GM12878 (cell line): ENCODE data around the gene SLC25A20. TPM values are rescaled to one million over a fixed set of nuclear protein-coding genes. Genes with fewer than 3 reads are reported as not detected.
"Not testable (repeated sequence)": the region's sequence is repeated elsewhere in the genome, so short reads cannot be mapped to it uniquely, and the experiment has no call there.

Experiments used
- ATAC-seq: fragments of 200-7000 bp; cut with Tn5 transposase; 3 replicates; pipeline ENCODE4 v1.9.1; 2020; ENCODE audit warnings: mild to moderate bottlenecking, moderate library complexity
- BruUV-seq: library from RNA; stranded (reverse); fragments of 400-500 nt; replicated peaks from 2 replicates; lab custom pipeline; 2021; lab: Mats Ljungman, UMichigan
- CTCF ChIA-PET: fragments of 300-600 bp; sonication (Branson Sonifier 250); formaldehyde crosslinking; extraction: SDS; loops from one replicate; lab custom pipeline; 2021; ENCODE audit warnings: inconsistent platforms; lab: Yijun Ruan, JAX
- POLR2A ChIA-PET: fragments of 350-600 bp; formaldehyde crosslinking; extraction: SDS; loops from one replicate; lab custom pipeline; 2021; ENCODE audit warnings: inconsistent platforms; lab: Charles Lee
- RAD21 ChIA-PET: fragments of 300-600 bp; sonication (Branson Sonifier 250); formaldehyde crosslinking; loops from one replicate; lab custom pipeline; 2023; ENCODE audit warnings: antibody characterized with exemption; ENCODE audit not compliant: unreplicated experiment; lab: Charles Lee
- SMC1A ChIA-PET: fragments of 300-600 bp; sonication (Branson Sonifier 250); formaldehyde crosslinking; loops from one replicate; lab custom pipeline; 2023; ENCODE audit not compliant: unreplicated experiment, uncharacterized antibody; lab: Charles Lee
- DNase-seq: peaks from one replicate; pipeline ENCODE4 v3.0.0-alpha.2; 2011; ENCODE audit warnings: low read depth, low spot score
- FAIRE-seq: peaks from 3 replicates; lab custom pipeline; 2011; peaks lifted over from hg19 to GRCh38; lab: Jason Lieb, UNC
- H2AFZ ChIP-seq: 2 replicates; pipeline ENCODE4 v1.6.0; 2011; ENCODE audit warnings: low read depth, low read length, control low read depth; ENCODE audit not compliant: control insufficient read depth
- H3K27ac ChIP-seq: 2 replicates; pipeline ENCODE4 v1.5.1; 2011; ENCODE audit warnings: control low read depth; ENCODE audit not compliant: control insufficient read depth, insufficient read depth
- H3K27me3 ChIP-seq, 2 experiments: replicated peaks in 1 of 2; 2 replicates each; pipeline versions ENCODE4 v1.6.0 to v1.6.1; 2011; ENCODE audit warnings: low read length in 1 of 2; ENCODE audit not compliant: control insufficient read depth in 2 of 2, insufficient read depth in 2 of 2
- H3K36me3 ChIP-seq, 2 experiments: 2 replicates each; pipeline ENCODE4 v1.5.1; 2011; ENCODE audit warnings: low read length in 1 of 2; ENCODE audit not compliant: control insufficient read depth in 2 of 2, insufficient read depth in 2 of 2
- H3K4me1 ChIP-seq: 2 replicates; pipeline ENCODE4 v1.6.1; 2011; ENCODE audit warnings: mild to moderate bottlenecking, low read length, moderate library complexity, mixed read lengths; ENCODE audit not compliant: control insufficient read depth, insufficient read depth
- H3K4me2 ChIP-seq: 2 replicates; pipeline ENCODE4 v1.6.0; 2011; ENCODE audit warnings: control low read depth; ENCODE audit not compliant: control insufficient read depth, insufficient read depth
- H3K4me3 ChIP-seq: fragments of 200-600 bp; sonication (generic); 2 replicates; pipeline ENCODE4 v1.5.1; 2016
- H3K79me2 ChIP-seq: 2 replicates; pipeline ENCODE4 v1.6.0; 2011; ENCODE audit warnings: low read length; ENCODE audit not compliant: control insufficient read depth, insufficient read depth
- H3K9ac ChIP-seq: 2 replicates; pipeline ENCODE4 v1.8.0; 2011; ENCODE audit warnings: low read length, control low read depth, mixed read lengths; ENCODE audit not compliant: control insufficient read depth, insufficient read depth
- H3K9me3 ChIP-seq: replicated peaks from 3 replicates; pipeline ENCODE4 v1.5.1; 2011; ENCODE audit warnings: mild to moderate bottlenecking, low read length; ENCODE audit not compliant: control insufficient read depth, insufficient read depth
- H4K20me1 ChIP-seq: 2 replicates; pipeline ENCODE4 v1.6.0; 2011; ENCODE audit not compliant: control insufficient read depth, insufficient read depth
- WGBS: methylation state at CpG from one replicate; pipeline ENCODE4 v1.1.6; 2016; ENCODE audit warnings: low lambda C conversion rate; ENCODE audit not compliant: insufficient replicate concordance, insufficient coverage; ENCODE audit errors: missing lambda C conversion rate; 5-methylcytosine and 5-hydroxymethylcytosine counted together
- in situ Hi-C: fragments of 300-500 bp; cut with MboI; formaldehyde crosslinking; loops from 9 replicates; pipeline ENCODE4 v1.14.3; 2018; ENCODE audit warnings: mixed read lengths
- intact Hi-C: fragments of 100-400 bp; cut with micrococcal nuclease; formaldehyde crosslinking; loops from one replicate; pipeline ENCODE4 v1.14.2; 2022; ENCODE audit not compliant: unreplicated experiment
- polyA plus RNA-seq, 11 experiments: library from polyadenylated mRNA; depleted of rRNA in 4 of 11; unstranded in 6 of 11; stranded (reverse) in 5 of 11; fragments of >200 nt; fragmentation: Nextera tagmentation in 4 of 11; fragmentation: Illumina TruSeq in 1 of 11; extraction: Ambion mirVana in 4 of 11; extraction: Trizol in 1 of 11; gene quantifications; 1 replicate in 1 of 11; 2 replicates in 10 of 11; pipeline versions ENCODE4 v1.2.1 to v1.2.3, GENCODE V29; 2011 to 2016; ENCODE audit warnings: inconsistent platforms in 2 of 11, missing spikeins in 2 of 11, low read depth in 1 of 11
- total RNA-seq, 4 experiments: library from RNA; depleted of rRNA in 3 of 4; stranded (reverse); fragments of >200 nt in 3 of 4; fragmentation: Illumina TruSeq in 1 of 4; extraction: Trizol in 1 of 4; gene quantifications; 2 replicates each; pipeline versions ENCODE4 v1.2.1 to v1.2.3, GENCODE V29; 2013 to 2021

SLC25A20 gene
- total and polyA plus RNA-seq, 10 of the 15 experiments (the other 5 are each of a cell fraction or from before 2014, with no cell fraction given): 12.9 to 38.6 (median 22.1) TPM

DNA sequence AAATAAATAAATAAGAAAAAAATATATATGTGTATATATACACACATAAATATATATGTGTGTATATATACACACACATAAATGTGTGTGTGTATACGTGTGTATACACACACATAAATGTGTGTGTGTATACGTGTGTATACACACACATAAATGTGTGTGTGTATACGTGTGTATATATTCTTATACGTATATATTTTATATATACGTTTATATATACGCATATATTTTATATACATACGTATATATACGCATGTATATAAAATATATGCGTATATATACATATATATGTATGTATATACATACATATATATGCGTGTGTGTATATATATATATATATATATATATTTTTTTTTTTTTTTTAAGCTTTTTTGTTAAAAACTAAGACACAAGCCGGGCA lies 69.2 kb downstream of the SLC25A20 start:
- DNase-seq, H3K36me3 ChIP-seq, FAIRE-seq, BruUV-seq, CTCF ChIA-PET, H3K27ac ChIP-seq, RAD21 ChIA-PET, H3K9ac ChIP-seq, H2AFZ ChIP-seq, POLR2A ChIA-PET, H3K4me2 ChIP-seq, H4K20me1 ChIP-seq, in situ Hi-C loops, H3K79me2 ChIP-seq, H3K4me1 ChIP-seq, ATAC-seq, H3K9me3 ChIP-seq, H3K4me3 ChIP-seq, intact Hi-C loops, SMC1A ChIA-PET, H3K27me3 ChIP-seq: not testable (repeated sequence)
- 97% methylated on average over 10 of the region's 11 CpGs for WGBS

DNA sequence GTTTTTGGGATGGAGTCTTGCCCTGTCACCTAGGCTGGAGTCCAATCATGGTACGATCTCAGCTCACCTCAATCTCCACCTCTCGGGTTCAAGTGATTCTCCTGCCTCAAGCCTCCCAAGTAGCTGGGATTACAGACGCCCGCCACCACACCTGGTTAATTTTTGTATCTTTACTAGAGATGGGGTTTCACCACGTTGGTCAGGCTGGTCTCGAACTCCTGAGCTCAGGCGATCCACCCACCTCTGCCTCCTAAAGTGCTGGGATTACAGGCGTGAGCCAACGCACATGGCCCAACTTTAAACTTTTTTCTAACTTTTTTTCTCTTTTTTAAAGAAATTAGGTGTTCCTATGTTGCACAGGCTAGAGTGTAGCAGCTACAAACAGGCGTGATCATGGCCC lies 70.8 kb downstream of the SLC25A20 start:
- RAD21 ChIA-PET, H4K20me1 ChIP-seq, DNase-seq, H3K79me2 ChIP-seq, SMC1A ChIA-PET, intact Hi-C loops, H3K9me3 ChIP-seq, BruUV-seq, FAIRE-seq, CTCF ChIA-PET, H3K4me2 ChIP-seq, in situ Hi-C loops, H3K9ac ChIP-seq, ATAC-seq, H3K36me3 ChIP-seq, H3K4me3 ChIP-seq, H3K27me3 ChIP-seq, H3K27ac ChIP-seq, H3K4me1 ChIP-seq, H2AFZ ChIP-seq: not testable (repeated sequence)
- WGBS: 88% methylated on average over 10 of the region's 10 CpGs
- POLR2A ChIA-PET: interaction anchor here (0.6 kb wide), 1 partner anchor 71 kb away, joined by 4 read pairs; the partner anchor contains the start of gene SLC25A20
